Endometrial microvascular endothelial cells (primary cell): Measurements from ENCODE around the gene GNL1. TPM values are rescaled to one million over a fixed set of nuclear protein-coding genes. Genes with fewer than 3 reads are reported as not detected.

ENCODE experiments used
- in situ Hi-C: cut with HindIII; loops from 2 replicates; pipeline ENCODE4 v1.10.0; 2017; ENCODE audit warnings: low sequenced_read_pairs, low pct_unique_long_range_greater_than_20kb; ENCODE audit errors: inconsistent ontology term
- total RNA-seq: library from RNA; depleted of rRNA; stranded (reverse); fragments of >200 nt; gene quantifications from one replicate; pipeline ENCODE4 v1.2.3, GENCODE V29; 2015; ENCODE audit errors: inconsistent ontology term

Gene GNL1
- total RNA-seq, 1 donor from 2014 or later, result 58.6 TPM

DNA sequence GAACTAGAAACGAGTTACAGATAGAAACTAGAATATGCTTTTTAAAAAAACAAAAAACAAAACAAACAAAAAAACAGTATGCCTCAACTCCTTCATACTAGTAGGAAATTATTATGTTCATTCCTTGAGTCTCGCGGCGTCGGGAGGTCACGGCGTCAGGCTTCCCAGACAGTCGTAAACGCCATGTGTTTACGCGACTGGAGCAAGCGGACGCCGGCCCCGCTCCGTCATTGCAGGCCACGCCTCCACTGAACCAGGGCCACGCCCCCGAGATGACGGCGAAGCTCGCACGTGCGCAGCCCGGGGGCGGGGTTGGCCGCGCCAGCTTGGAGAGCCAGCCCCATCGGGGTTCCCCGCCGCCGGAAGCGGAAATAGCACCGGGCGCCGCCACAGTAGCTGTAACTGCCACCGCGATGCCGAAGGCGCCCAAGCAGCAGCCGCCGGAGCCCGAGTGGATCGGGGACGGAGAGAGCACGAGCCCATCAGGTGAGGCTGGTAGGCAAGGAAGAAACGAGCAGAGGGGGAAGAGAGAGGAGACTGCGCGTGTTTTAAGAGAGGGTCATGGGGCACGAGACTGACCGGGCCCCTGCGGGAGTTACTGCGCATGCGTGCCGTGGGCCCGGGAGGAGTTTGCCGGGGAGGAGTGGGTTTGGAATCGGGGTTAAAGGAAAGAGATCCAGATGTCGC is 14.9 kb upstream of the GNL1 start, which contains the start of gene ABCF1:
Gene ABCF1, plus strand, starts transcription at position 368 of the 687 bp plus-strand sequence. Its CDS starts 46 bp downstream, at position 414.
- in situ Hi-C loops, result no loop called here

DNA sequence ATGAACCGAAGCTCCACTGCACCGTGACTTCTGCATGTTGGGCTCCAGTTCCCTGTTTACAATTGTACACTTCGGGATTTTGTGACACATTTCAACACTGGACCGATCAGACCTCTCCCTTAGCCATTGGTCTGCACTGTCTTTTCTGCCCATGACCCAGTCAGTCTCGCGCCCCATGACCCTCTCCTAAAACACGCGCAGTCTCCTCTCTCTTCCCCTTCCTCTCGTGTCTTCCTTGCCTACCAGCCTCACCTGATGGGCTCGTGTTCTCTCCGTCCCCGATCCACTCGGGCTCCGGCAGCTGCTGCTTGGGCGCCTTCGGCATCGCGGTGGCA is 14.4 kb upstream of the GNL1 start:
- in situ Hi-C loops, result no loop called here

DNA sequence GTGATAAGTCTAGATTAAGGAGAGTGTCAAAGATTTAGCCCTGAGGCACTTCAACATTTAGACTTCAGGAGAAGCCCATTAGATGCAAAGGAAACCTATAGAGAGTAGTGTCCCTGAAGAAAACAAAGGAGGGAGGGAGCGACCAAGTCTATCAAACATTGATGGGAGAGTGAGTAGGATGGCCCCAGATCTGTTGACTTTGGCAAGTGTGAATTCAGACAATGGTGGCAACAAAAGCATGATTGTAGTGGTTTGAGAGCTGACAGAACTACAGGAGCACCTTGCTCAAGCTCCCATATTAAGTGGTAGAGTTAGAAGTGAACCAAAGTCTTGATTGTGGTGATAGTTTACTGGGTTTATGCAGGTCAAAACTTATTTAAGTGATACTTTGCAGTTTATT is 14.0 kb upstream of the GNL1 start:
- in situ Hi-C loops, result no loop called here

DNA sequence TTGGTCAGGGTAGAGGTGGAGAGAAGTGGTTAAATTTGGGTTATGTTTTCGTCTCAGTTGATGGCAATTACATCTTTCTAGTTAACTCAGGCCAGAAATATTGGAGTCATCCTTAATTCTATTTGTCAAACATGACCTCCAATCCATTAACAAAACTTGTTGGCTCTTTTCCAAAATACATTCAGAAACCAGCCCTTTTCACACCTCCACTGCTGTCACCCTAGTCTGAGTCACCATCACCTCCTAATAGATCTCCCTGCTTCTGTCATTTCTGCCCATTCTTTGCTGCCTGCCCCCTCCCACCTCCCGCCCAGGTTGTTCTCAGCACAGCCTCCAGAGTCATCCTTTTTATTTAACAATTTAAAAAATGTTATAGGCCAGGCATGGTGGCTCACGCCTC is 12.0 kb upstream of the GNL1 start:
- in situ Hi-C loops, result no loop called here

DNA sequence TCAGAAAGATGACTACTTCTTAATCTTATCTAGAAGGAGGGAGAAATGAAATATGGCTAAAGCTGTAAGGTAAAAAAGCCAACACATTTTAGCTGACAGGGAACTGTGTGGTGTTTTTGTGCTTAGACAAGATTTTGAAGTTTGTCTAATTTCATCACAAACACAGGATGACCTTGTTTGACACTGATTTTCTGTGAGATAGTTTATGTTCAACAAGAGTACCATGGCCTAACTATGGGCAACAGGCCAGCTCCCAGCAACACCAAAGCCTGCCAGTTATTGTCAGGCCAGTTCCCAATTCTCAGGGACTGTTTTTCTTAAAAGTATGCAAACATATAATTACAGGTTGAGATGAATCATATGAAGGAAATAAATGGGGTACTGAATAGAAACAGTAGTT is 9.5 kb upstream of the GNL1 start:
- in situ Hi-C loops, result no loop called here

DNA sequence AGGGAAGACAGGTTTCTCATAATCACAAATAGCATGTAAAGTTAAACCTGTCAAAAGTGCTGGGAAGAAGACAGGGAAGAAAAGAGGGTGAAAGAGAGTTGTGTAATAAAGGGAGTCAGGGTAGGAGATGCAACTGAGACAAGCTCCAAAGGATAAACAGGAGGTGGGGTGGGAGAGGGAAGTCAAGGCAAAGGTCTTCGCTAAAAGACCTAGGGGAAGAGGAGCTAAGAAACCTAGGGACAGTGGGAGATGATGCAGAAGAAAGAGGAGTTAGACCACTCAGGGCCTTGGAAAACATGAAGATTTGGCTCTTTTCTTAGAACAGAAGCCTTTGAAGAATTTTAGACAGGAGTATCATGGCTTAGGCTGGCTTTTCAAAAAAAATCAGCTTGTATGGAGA is 7.8 kb upstream of the GNL1 start:
- in situ Hi-C loops, result no loop called here

DNA sequence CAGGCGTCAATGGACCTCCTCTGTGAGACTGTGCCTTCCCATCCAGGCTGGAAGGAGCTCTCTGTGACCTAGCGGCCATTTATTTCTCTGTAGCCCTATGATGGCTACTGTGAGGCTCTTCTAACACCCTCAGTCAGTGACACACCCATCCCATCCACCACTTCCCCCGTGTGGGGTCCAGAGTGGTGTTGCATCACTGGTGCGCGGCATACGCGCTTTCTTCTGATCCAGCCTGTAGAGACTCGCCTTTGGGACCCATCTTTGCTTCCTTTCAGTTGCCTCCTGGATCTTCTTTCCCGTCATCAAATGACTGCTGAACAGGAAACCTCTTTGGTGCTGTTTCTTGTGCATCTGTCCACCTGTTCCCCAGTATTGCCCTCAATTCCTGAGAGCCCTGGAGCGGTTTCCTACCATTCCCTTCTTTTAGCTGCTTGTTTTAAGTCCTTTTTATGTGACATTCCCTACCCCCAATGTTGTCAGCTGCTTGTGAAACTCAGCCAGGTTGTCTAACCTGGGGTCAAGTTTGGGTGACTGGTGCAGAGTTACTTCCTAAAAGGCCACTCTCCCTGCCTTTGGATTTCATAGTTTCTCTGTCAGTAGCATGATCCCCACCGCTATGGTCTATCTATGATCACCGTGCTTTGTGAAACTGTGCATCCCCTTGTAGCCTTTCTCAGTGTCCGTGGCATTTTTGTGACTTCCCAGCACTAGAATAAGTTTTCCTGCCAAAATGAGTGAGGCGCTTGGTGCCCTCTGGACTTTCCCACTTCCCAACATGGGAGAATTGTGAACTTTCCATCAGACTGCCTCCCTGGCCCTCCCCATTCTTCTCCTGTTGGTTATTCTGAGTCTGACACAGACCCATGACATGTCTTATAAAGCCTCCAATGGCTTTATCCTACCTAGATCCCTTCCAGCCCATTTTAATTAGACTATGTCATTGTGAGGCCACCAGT is 6.5 kb upstream of the GNL1 start:
- in situ Hi-C loops, result no loop called here

DNA sequence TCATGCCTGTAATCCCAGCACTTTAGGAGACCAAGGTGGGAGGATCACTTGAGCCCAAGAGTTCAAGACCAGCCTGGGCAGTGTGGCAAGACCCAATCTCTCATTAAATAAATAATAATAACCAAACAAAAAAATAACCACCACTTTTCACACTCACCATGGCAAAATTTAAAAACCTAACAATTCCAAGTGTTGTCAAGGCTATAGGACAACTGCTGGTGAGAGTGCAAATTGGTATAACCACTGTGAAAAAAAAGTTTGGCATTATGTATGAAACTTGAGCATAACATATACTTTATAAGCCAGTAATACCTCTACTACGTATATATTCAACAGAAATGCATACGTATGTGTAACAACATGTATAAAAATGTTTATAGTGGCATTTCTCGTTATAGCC is 4.6 kb upstream of the GNL1 start:
- in situ Hi-C loops, result no loop called here

DNA sequence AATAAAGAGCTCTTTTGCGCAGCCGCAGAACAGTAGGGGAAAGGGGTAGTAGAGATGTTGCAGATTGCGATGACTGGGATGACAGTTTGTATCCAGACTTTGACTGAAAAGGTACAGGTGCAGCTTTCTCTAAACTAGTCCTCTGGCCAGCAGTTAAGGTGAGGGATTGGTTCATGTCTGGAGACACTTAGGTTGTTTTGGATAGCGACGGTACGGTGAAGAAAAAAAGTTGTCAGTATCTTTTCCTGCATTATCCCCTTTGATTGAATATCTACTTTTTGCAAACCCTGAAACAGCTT is 1.3 kb upstream of the GNL1 start:
- in situ Hi-C loops, result no loop called here

DNA sequence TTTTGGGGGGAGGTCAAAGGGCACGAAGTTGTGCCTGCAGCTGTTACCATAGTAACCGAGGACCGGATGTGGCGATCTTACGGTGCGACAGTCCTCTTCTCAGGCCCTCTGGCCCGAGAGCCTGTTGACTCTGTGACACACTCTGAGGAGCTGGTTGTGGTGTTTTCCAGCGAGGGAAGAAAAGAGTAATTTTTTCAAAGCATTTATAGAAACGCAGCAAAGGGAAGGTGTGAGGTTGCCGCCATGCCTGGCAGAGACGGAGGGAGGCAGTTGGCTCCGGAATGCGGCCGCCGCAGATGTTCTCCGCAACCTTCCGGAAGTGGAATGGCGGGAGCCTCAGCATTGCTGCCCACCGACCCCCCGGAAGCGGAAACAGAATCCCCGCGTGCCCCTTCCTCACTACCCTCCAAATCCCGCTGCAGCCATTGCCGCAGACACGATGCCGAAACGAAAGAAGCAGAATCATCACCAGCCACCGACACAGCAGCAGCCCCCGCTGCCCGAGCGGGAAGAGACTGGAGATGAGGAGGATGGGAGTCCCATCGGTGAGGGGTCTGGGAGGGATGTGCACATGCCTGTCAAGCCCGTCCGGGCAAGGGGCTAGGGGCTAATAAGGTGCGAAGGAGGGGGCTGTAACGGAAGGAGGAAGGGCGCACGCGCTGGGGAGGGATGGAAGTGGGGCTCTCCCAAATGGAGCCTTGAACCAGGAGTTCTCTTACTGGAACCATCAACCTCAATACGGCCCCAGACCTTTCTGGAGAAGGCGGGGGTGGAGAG is 805 bp upstream of the GNL1 start, which contains the start of gene PRR3:
Gene PRR3, plus strand, starts transcription at position 390 of the 777 bp plus-strand sequence. Its CDS starts 50 bp downstream, at position 440.
- in situ Hi-C loops, result no loop called here

DNA sequence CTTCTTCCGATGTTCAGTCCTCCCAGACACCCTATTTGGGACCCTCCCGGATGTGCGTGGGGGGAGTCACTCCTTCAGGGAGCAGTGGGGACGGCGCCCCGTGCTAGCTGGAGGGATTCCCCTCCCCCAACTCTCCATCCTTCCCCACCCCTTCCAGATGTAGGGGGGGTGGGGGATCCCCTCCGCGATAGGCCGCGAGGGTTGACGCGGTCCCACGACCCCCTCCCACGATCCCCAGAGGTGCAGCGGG is 548 bp downstream of the GNL1 start:
- in situ Hi-C loops, result no loop called here

DNA sequence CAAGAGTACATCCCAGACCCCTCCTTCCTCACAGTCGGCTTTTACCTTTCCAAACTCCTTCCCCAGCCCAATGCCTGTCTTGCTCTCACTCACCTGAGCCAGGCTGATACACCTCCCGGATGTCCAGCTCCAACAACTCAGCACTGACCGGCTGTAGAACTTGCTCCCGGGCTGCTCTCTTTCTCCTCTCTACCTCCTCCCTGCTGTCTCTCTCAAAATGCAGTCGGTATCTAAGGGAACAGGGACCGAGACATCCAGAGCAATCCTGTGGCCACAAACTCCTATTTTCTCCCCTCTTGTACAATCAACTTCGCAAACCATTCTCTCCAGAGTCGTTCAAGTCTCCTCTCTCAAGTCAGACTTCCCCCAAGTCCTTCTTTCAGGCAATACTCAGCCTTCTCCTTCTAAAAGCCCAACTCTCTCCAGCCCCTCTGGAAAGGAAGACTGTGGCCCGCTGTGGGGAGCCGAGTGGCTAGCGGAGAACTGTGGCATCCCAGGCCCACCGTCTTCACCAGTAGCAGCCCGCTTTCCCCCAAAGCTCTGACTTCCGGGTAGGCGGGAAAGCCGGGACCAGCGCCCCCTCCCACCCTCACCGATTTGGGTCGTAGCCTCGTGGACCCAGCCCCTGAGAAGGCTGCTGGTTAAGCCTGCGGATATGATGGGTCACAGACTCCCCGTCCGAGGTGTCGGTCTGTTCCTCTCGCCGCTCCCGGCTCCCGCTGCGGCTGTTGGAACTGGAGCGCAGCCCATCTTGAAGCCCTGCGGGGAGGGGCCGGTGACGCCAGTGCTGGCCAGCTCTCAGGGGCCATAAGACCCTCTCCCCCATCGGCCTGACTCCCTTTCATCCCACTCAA is 1.1 kb downstream of the GNL1 start:
- in situ Hi-C loops, result no loop called here

DNA sequence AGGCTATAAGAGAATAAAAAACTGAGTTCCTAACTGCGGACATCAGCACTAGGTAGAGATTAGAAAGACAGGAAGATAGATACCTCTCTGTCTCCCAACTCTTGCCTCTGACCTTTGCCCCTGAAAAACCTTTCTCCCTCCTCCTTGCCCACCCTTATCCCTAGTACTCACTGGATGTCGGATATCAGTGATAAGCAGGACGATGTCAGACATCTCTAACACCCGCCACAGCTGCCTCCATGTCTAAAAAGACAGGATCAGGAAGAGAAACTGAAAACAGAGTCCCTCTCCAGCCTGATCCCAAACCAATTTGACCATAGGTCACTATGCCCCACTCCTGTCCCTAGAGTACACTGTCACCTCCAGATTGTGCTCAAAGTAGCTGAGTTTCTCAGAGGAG is 1.9 kb downstream of the GNL1 start:
- in situ Hi-C loops, result no loop called here

DNA sequence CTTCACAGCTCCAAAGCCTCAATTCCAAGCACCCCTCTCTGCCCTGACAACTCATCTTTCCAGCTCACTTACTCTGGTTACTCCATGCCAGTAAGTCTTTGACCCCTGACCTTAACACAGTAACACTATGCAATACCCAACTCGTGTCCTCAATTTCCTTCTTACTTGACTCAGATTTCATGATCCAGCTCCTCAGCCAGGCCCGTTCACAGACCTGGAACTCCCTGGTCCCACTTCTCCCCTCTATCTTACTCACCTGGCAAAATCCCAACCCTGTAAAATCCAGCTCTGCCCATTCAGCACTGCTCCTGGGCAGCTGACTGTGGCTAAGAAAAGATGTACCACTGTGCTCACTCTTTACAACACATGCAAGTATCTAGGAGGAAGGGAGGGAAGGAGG is 7.9 kb downstream of the GNL1 start:
- in situ Hi-C loops, result loop anchor here (10.0 kb wide), 2 partner anchors 136 to 166 kb away; partner anchors contain the start of genes MDC1 and PPP1R18

DNA sequence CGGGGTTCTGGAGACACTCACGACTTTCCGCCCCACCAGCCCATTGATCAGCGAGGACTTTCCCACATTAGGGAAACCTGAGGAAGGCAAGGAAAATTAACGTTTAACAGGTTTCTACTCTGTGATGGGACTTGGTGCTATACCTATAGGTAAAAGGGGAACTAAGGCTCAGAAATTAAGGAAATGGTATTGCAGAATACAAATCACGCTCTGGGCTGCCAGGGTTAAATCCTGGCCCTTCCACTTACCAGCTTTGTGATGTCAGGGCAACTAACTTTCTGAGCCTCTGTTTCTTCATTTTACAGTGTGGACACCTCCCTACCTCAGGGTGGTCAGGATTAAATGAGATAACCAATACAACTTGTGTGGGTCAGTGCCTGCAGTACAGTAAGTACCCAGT is 8.8 kb downstream of the GNL1 start:
- in situ Hi-C loops, result loop anchor here (10.0 kb wide), 2 partner anchors 137 to 167 kb away; partner anchors contain the start of genes MDC1 and PPP1R18

DNA sequence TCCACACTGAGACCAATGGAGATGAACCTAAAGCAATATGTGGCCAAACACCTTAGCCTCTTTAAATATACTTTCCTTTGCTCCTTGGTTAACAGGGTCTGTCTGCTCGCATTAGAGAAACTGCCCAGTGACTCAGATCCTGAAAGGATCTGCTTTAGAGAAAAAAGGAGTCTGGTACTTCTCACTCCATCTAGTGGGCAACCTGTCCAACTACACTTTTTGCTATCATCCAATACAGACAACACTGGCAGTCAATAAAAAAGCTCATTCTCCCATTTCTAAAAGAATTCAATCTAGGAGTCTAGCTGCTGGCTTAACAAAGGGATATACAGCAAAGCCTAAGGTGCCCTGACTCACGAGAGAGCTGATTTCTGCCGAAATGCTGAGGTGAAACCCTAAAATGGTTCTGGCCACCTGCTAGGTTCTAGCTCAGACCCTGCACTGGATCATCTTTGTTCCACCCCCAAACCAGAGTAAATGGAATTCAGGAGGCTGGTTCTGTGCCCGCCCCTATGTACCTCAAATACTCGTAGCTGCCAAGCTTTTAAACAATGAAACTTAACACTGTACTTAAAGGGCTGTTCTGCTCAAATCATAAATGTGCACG is 11.5 kb downstream of the GNL1 start:
- in situ Hi-C loops, result loop anchor here (10.0 kb wide), 2 partner anchors 140 to 170 kb away; partner anchors contain the start of genes MDC1 and PPP1R18

DNA sequence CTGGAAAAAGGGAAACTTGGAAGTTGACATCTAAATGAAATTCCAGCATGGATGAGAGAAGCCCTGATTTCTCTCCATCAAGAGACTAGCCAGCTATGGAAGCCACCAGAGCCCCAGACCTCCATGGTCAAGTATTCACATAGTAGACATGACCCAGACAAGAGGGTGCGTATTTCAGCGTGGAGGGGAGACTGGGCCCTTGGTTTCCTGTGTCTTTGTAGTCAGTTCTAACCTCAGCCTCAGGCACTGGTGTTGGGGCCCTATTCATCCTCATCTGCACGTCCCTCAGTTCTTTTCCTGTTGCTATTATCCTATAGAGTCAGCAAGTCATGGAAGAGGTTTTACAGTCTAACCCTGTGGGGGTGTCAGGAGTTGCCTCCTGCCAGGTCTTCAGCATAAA is 12.5 kb downstream of the GNL1 start:
- in situ Hi-C loops, result loop anchor here (10.0 kb wide), 2 partner anchors 141 to 171 kb away; partner anchors contain the start of genes MDC1 and PPP1R18

DNA sequence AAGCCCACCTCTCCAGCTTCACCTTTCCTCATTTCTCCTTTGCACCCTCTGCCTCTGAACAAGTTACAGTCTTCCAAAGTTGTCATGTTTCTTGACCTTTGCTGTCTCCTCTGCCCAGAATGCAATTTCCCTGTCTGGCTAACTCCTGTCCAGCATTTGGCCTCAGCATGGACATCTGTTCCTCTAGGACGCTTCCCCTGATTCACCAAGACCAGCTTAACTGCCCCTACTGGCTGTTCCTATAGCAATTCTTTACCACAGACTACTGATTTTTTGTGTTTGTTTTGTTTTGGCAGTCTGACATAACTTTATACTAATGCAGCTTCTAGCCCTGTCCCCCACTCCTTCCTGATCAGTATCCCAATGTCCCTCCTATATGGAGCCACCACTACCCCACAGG is 13.4 kb downstream of the GNL1 start:
- in situ Hi-C loops, result loop anchor here (10.0 kb wide), 2 partner anchors 142 to 172 kb away; partner anchors contain the start of genes MDC1 and PPP1R18
